OCI-LY7 (cell line): ENCODE data around the gene B4GAT1. TPM values are rescaled to one million over a fixed set of nuclear protein-coding genes. Genes with fewer than 3 reads are reported as not detected.

ENCODE experiments used
- BruUV-seq: library from RNA; stranded (reverse); fragments of 400-500 nt; replicated peaks from 2 replicates; lab custom pipeline; 2021; lab: Mats Ljungman, UMichigan
- CTCF ChIA-PET: fragments of 300-600 bp; sonication (Branson Sonifier 250); formaldehyde crosslinking; loops from one replicate; lab custom pipeline; 2022; ENCODE audit warnings: antibody characterized with exemption; ENCODE audit not compliant: unreplicated experiment; lab: Charles Lee
- POLR2A ChIA-PET: fragments of 300-600 bp; sonication (Branson Sonifier 250); formaldehyde crosslinking; loops from one replicate; lab custom pipeline; 2022; ENCODE audit warnings: antibody characterized with exemption; lab: Charles Lee
- DNase-seq: peaks from one replicate; pipeline ENCODE4 v3.0.0-alpha.2; 2015; ENCODE audit warnings: low spot score
- H2AFZ ChIP-seq: fragments of 200-600 bp; sonication (generic), shearing (Covaris generic); 2 replicates; pipeline ENCODE4 v1.6.1; 2014; ENCODE audit warnings: mild to moderate bottlenecking, antibody characterized with exemption, low read length, moderate library complexity
- H3K27ac ChIP-seq: fragments of 200-600 bp; sonication (generic); 2 replicates; pipeline ENCODE4 v1.5.1; 2014; ENCODE audit warnings: mixed run types, low read depth, mild to moderate bottlenecking, moderate library complexity, low read length, inconsistent platforms; ENCODE audit not compliant: poor library complexity, severe bottlenecking
- H3K36me3 ChIP-seq: fragments of 200-600 bp; sonication (generic); 2 replicates; pipeline ENCODE4 v1.6.1; 2014; ENCODE audit warnings: mild to moderate bottlenecking, antibody characterized with exemption, low read length, moderate library complexity, mixed read lengths; ENCODE audit not compliant: insufficient read depth
- H3K4me1 ChIP-seq: fragments of 200-600 bp; sonication (generic); 2 replicates; pipeline ENCODE4 v1.5.1; 2014; ENCODE audit warnings: mild to moderate bottlenecking, low read length; ENCODE audit not compliant: insufficient read depth, poor library complexity, severe bottlenecking
- H3K4me2 ChIP-seq: fragments of 200-600 bp; sonication (generic); 2 replicates; pipeline ENCODE4 v1.6.1; 2014; ENCODE audit warnings: mild to moderate bottlenecking, low read length
- H3K4me3 ChIP-seq: fragments of 200-600 bp; sonication (generic); 2 replicates; pipeline ENCODE4 v1.5.1; 2014; ENCODE audit warnings: mild to moderate bottlenecking, low read depth, low read length; ENCODE audit not compliant: poor library complexity, severe bottlenecking
- H3K79me2 ChIP-seq: fragments of 200-600 bp; sonication (generic); 2 replicates; pipeline ENCODE4 v1.6.1; 2016; ENCODE audit warnings: low read depth, mild to moderate bottlenecking, low read length, moderate library complexity, mixed read lengths; ENCODE audit not compliant: insufficient read depth
- H3K9me2 ChIP-seq: fragments of 200-600 bp; sonication (generic); 2 replicates; pipeline ENCODE4 v1.6.1; 2016; ENCODE audit warnings: mild to moderate bottlenecking, low read length, mixed read lengths; ENCODE audit not compliant: insufficient read depth
- H3K9me3 ChIP-seq: fragments of 200-600 bp; sonication (generic); 2 replicates; pipeline ENCODE4 v1.6.1; 2014; ENCODE audit warnings: mild to moderate bottlenecking, mixed run types, low read length, mixed read lengths
- H4K20me1 ChIP-seq: fragments of 200-600 bp; sonication (generic); 2 replicates; pipeline ENCODE4 v1.6.1; 2014; ENCODE audit warnings: mild to moderate bottlenecking, antibody characterized with exemption, low read length, moderate library complexity, mixed read lengths; ENCODE audit not compliant: insufficient read depth
- CTCF ChIP-seq: fragments of 200-600 bp; sonication (generic); conservative IDR thresholded peaks from 2 replicates; pipeline ENCODE4 v1.5.1; 2014; ENCODE audit warnings: mild to moderate bottlenecking, antibody characterized with exemption, low read length, moderate library complexity, mixed read lengths
- EZH2phosphoT487 ChIP-seq: fragments of 200-600 bp; sonication (generic); IDR thresholded peaks from 2 replicates; pipeline ENCODE4 v1.6.1; 2018; ENCODE audit warnings: low read depth, borderline replicate concordance, mild to moderate bottlenecking, mixed run types, antibody characterized with exemption, low read length, moderate library complexity, mixed read lengths
- intact Hi-C: fragments of 100-400 bp; cut with micrococcal nuclease; formaldehyde crosslinking; loops from one replicate; pipeline ENCODE4 v1.10.0; 2022; ENCODE audit not compliant: unreplicated experiment
- total RNA-seq, 2 experiments: library from RNA; depleted of rRNA in 1 of 2; stranded (reverse); fragments of >200 nt in 1 of 2; shearing (Covaris generic) in 1 of 2; gene quantifications; 2 replicates each; pipeline ENCODE4 v1.2.3, GENCODE V29; 2014 to 2022

B4GAT1 gene
- total RNA-seq, 2 experiments from 2014 or later, result 9.8 to 11.7 TPM

DNA sequence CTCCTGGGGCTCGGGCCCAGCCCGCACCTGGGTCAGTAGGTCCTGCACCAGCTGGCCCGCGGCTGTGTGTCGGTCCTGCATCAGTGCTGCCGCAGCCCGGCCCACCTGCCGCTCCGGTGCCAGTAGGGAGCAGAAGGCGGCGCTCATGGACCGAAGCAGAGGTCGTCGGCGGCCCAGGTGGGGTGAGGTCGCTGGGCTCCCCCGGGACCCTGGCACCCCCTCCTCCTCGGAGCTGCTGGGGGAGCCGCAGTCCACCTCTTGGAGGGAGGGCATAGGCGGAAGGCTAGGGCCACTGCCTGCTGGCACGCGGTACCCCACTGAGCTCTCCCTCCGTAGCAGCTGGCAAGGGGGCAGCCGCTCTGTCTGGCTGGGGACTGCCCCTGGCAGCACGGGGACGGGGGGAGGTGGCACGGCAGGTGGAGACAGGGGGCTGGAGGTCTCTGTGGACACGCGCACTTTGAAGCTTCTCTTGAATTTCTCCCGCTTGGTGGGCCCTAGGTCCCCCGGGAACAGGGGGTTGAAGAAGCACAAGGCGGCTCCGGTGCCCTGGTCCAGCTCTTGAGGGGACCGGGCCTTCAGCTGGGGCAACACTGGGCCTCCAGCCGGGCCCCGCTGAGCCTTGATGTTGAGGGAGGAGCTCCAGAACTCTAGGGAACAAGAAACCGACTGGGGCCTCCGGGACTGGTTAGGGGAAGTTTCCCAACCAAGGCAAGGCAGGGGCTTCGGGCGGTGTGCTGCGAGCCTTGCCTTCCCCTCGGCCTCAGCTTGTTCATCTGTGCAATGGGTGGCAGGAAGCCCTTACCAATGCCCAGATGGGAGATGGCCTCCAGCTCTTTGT is 12.6 kb downstream of the B4GAT1 start:
- Histone ChIP-seq H2AFZ (no peak overlapping the region), H3K9me2 (no peaks in the 10 kb centered on the region), H3K4me1 (peaks cover 14% of the 10 kb centered on the region), H3K36me3 (peaks cover 32% of the 10 kb centered on the region), H3K4me2 (no peak overlapping the region), H3K79me2 (no peaks in the 10 kb centered on the region), H3K27ac (no peak overlapping the region), H3K9me3 (no peaks in the 10 kb centered on the region), H4K20me1 (no peaks in the 10 kb centered on the region), H3K4me3 (no peak overlapping the region)
- CTCF ChIA-PET, result interaction anchor here (1.4 kb wide), 1 partner anchor 24 kb away, joined by 4 read pairs; no protein-coding TSS in a partner anchor
- intact Hi-C loops, result no loop called here
- no peak for TF ChIP-seq EZH2phosphoT487
- no peak for TF ChIP-seq CTCF
- POLR2A ChIA-PET, result no interaction called here
- DNase-seq, result no peak
- no TSS peak for BruUV-seq

DNA sequence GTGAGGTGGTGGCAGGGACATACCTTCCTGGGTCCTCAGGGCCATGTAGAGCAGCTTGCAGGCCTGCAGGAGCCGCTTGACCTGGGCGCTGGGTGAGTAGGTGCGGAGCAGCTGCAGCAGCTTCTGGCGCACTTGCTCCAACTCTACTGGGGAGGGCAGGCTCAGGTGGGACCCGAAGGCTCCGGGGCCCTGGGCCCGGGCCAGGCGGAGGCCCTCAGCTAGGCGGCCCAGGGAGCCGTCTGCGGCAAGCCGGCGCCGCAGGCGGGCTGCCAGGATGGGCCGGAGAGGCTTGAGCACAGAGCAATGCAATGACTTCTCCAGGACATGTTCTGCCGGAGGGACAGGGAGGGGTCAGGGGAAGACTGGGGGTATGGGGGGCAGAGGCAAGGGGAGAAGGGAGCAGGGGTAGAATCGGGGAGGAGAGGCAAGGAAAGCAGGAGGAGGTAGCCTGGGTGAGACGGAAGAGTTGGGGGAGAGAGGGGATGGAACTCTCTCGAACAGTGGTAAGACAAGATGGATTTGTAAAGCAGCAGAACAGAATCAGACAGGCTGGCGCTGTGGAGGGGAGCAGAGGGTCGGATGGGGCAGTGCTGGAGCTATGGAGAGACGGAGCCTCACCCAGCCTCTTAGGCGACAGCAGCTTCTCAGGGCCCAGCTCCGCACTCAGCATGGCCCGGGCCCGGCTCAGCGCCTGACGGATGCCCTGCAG is 13.4 kb downstream of the B4GAT1 start:
- Histone ChIP-seq H3K4me2 (no peak overlapping the region), H3K27ac (no peak overlapping the region), H3K4me1 (peaks cover 15% of the 10 kb centered on the region), H3K79me2 (no peaks in the 10 kb centered on the region), H4K20me1 (no peaks in the 10 kb centered on the region), H3K9me3 (no peaks in the 10 kb centered on the region), H2AFZ (no peak overlapping the region), H3K4me3 (no peak overlapping the region), H3K9me2 (no peaks in the 10 kb centered on the region), H3K36me3 (peaks cover 25% of the 10 kb centered on the region)
- CTCF ChIA-PET, result interaction anchor here (1.4 kb wide), 1 partner anchor 23 kb away, joined by 4 read pairs; no protein-coding TSS in a partner anchor
- no peak for DNase-seq
- intact Hi-C loops, result no loop called here
- BruUV-seq, result no TSS peak
- POLR2A ChIA-PET, result interaction anchor here (0.5 kb wide), 1 partner anchor 696 kb away, joined by 3 read pairs; the partner anchor contains the start of gene SIPA1
- no peak for TF ChIP-seq EZH2phosphoT487

- Histone ChIP-seq H3K79me2 (no peaks in the 10 kb centered on the region), H2AFZ (no peak overlapping the region), H3K36me3 (peaks cover 18% of the 10 kb centered on the region), H3K27ac (no peak overlapping the region), H3K9me2 (no peaks in the 10 kb centered on the region), H3K4me3 (no peak overlapping the region), H4K20me1 (no peaks in the 10 kb centered on the region), H3K4me1 (peaks cover 22% of the 10 kb centered on the region), H3K4me2 (no peak overlapping the region), H3K9me3 (no peaks in the 10 kb centered on the region)
- DNase-seq, result no peak
- ChIA-PET POLR2A (interaction anchor here (0.5 kb wide), 1 partner anchor 696 kb away, joined by 3 read pairs; the partner anchor contains the start of gene SIPA1), CTCF (no interaction called here)
- intact Hi-C loops, result no loop called here
- BruUV-seq, result no TSS peak
- no peak for TF ChIP-seq EZH2phosphoT487
- no peak for TF ChIP-seq CTCF
Measured at GRCh38 chr11:66333220-66333877, 14.1 kb downstream of the B4GAT1 start.
